ENCODE results near the gene WDR48.

DNA sequence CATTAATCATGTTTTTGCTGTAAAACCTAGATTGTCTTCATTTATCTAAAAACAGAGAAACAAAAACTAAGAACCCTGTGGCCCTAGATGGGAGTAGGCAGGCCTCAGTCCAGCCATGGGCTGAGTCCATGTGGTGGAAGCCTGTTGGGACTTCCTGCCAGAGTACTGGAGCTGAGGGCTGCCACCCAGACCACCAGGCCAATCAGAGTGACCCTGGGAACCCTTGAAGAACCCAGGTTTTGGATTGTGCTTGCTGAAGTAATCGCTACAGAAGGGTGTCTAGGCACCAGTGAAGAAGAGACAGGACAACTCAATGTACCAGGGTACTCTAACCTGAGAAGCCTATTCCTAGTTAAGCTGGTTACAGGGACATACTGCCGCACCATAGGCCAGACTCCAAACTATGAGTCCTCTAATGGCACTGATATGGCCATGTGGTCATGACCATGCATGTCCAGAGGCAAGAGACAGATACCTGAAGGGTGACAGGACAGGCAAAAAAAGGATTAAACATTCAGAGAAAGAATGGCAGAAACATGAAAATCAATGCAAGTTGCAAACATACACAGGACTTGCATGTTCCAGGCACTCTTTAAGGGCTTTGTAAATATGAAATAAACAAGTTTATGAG lies 88.6 kb downstream of the WDR48 start:
- TF ChIP-seq, protein P1, sequence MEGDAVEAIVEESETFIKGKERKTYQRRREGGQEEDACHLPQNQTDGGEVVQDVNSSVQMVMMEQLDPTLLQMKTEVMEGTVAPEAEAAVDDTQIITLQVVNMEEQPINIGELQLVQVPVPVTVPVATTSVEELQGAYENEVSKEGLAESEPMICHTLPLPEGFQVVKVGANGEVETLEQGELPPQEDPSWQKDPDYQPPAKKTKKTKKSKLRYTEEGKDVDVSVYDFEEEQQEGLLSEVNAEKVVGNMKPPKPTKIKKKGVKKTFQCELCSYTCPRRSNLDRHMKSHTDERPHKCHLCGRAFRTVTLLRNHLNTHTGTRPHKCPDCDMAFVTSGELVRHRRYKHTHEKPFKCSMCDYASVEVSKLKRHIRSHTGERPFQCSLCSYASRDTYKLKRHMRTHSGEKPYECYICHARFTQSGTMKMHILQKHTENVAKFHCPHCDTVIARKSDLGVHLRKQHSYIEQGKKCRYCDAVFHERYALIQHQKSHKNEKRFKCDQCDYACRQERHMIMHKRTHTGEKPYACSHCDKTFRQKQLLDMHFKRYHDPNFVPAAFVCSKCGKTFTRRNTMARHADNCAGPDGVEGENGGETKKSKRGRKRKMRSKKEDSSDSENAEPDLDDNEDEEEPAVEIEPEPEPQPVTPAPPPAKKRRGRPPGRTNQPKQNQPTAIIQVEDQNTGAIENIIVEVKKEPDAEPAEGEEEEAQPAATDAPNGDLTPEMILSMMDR (optimal IDR thresholded peaks at IDR 0.05 in 1 of 3, IDR thresholded peaks at IDR 0.05 in 1 of 3, conservative IDR thresholded peaks at IDR 0.05 in 1 of 3; ENCODE audit: extremely low read depth in 1 of 3, insufficient read depth in 2 of 3, low read length in 3 of 3) = no peak
- TF ChIP-seq EZH2 (IDR thresholded peaks at IDR 0.05; ENCODE audit: low read length) = no peak
